CD14-positive monocyte (primary cell): ENCODE measurements around the gene CDC42BPB. TPM values are rescaled to one million over a fixed set of nuclear protein-coding genes. Genes with fewer than 3 reads are reported as not detected.

Experiments
- DNase-seq, 3 donors: peaks; one replicate each; pipeline ENCODE4 v3.0.0-alpha.2; 2011 to 2022
- H2AFZ ChIP-seq: 2 replicates; pipeline ENCODE4 v1.6.0; 2012; ENCODE audit warnings: mild to moderate bottlenecking, low read depth, low read length, inconsistent platforms; ENCODE audit not compliant: insufficient read depth, poor library complexity, severe bottlenecking
- H3K27ac ChIP-seq, 2 donors: 1 replicate in 1 of 2; 2 replicates in 1 of 2; pipeline ENCODE4 v1.5.1; 2012 to 2013; ENCODE audit warnings: low read length in 2 of 2, control low read depth in 1 of 2, inconsistent platforms in 1 of 2, low read depth in 1 of 2, mild to moderate bottlenecking in 1 of 2
- H3K27me3 ChIP-seq, 2 donors: one replicate each; pipeline versions ENCODE4 v1.6.0 to v1.6.1; 2011 to 2013; ENCODE audit warnings: low read length in 2 of 2; ENCODE audit not compliant: control insufficient read depth in 2 of 2, insufficient read depth in 2 of 2
- H3K36me3 ChIP-seq, 2 donors: replicated peaks in 1 of 2; 1 replicate in 1 of 2; 2 replicates in 1 of 2; pipeline versions ENCODE4 v1.5.1 to v1.6.1; 2012 to 2013; ENCODE audit warnings: low read length in 2 of 2, control low read depth in 1 of 2, inconsistent platforms in 1 of 2, mild to moderate bottlenecking in 1 of 2; ENCODE audit not compliant: insufficient read depth in 2 of 2, control insufficient read depth in 1 of 2
- H3K4me1 ChIP-seq, 2 donors: 1 replicate in 1 of 2; 2 replicates in 1 of 2; pipeline versions ENCODE4 v1.5.1 to v1.6.1; 2012 to 2013; ENCODE audit warnings: low read length in 2 of 2, control low read depth in 1 of 2, inconsistent platforms in 1 of 2, mild to moderate bottlenecking in 1 of 2, moderate library complexity in 1 of 2; ENCODE audit not compliant: insufficient read depth in 2 of 2, control insufficient read depth in 1 of 2
- H3K4me2 ChIP-seq: replicated peaks from 2 replicates; pipeline ENCODE3; 2012; ENCODE audit warnings: low read length, moderate library complexity, mild to moderate bottlenecking; ENCODE audit not compliant: poor library complexity, severe bottlenecking; ENCODE audit errors: extremely low read depth
- H3K4me3 ChIP-seq, 3 experiments: fragments of 200-600 bp in 1 of 3; sonication (generic) in 1 of 3; replicated peaks in 1 of 3; 1 replicate in 2 of 3; 2 replicates in 1 of 3; pipeline ENCODE4 v1.5.1; 2011 to 2013; ENCODE audit warnings: low read length in 3 of 3, mild to moderate bottlenecking in 3 of 3, control low read depth in 2 of 3, low read depth in 2 of 3, inconsistent platforms in 1 of 3, moderate library complexity in 1 of 3
- H3K79me2 ChIP-seq: 2 replicates; pipeline ENCODE4 v1.6.0; 2012; ENCODE audit warnings: mild to moderate bottlenecking, control low read depth, inconsistent platforms, low read length, moderate library complexity; ENCODE audit not compliant: insufficient read depth
- H3K9ac ChIP-seq: 2 replicates; pipeline ENCODE4 v1.6.0; 2017; ENCODE audit warnings: low read length, mild to moderate bottlenecking; ENCODE audit not compliant: insufficient read depth, poor library complexity, severe bottlenecking
- H3K9me3 ChIP-seq, 2 donors: replicated peaks in 1 of 2; 1 replicate in 1 of 2; 2 replicates in 1 of 2; pipeline versions ENCODE4 v1.5.1 to v1.6.1; 2012 to 2013; ENCODE audit warnings: low read length in 2 of 2, control low read depth in 1 of 2; ENCODE audit not compliant: control insufficient read depth in 1 of 2, insufficient read depth in 1 of 2
- H4K20me1 ChIP-seq: 2 replicates; pipeline ENCODE4 v1.6.0; 2012; ENCODE audit warnings: mild to moderate bottlenecking, low read length, control low read depth, moderate library complexity; ENCODE audit not compliant: insufficient read depth
- H3K27ac Mint-ChIP-seq, 7 donors: one replicate each; pipeline ENCODE4 v1.8.0; 2020; ENCODE audit warnings: mild to moderate bottlenecking in 7 of 7, mixed read lengths in 7 of 7, moderate library complexity in 6 of 7, inconsistent platforms in 2 of 7
- H3K27me3 Mint-ChIP-seq, 3 donors: one replicate each; pipeline ENCODE4 v1.8.0; 2021 to 2022; ENCODE audit warnings: low read depth in 3 of 3, mild to moderate bottlenecking in 3 of 3, mixed read lengths in 3 of 3, moderate library complexity in 3 of 3, inconsistent platforms in 1 of 3
- H3K36me3 Mint-ChIP-seq, 2 donors: one replicate each; pipeline ENCODE4 v1.8.0; 2020; ENCODE audit warnings: mixed read lengths in 2 of 2, inconsistent platforms in 1 of 2, mild to moderate bottlenecking in 1 of 2
- H3K4me1 Mint-ChIP-seq: one replicate; pipeline ENCODE4 v1.8.0; 2020; ENCODE audit warnings: mild to moderate bottlenecking, mixed read lengths
- H3K4me3 Mint-ChIP-seq, 2 donors: one replicate each; pipeline ENCODE4 v1.8.0; 2020; ENCODE audit warnings: mild to moderate bottlenecking in 2 of 2, mixed read lengths in 2 of 2, moderate library complexity in 1 of 2
- H3K9me3 Mint-ChIP-seq, 7 donors: one replicate each; pipeline ENCODE4 v1.8.0; 2020 to 2022; ENCODE audit warnings: mixed read lengths in 7 of 7, mild to moderate bottlenecking in 6 of 7, moderate library complexity in 6 of 7, inconsistent platforms in 2 of 7
- WGBS: methylation state at CpG from one replicate; pipeline ENCODE4 v1.1.5; 2013; ENCODE audit warnings: missing lambda C conversion rate; ENCODE audit not compliant: insufficient coverage; 5-methylcytosine and 5-hydroxymethylcytosine counted together
- intact Hi-C, 2 donors: fragments of 100-400 bp; cut with micrococcal nuclease; formaldehyde crosslinking; loops; one replicate each; pipeline versions ENCODE4 v1.15.0 to v1.15.1; 2023
- polyA plus RNA-seq, 3 donors: library from polyadenylated mRNA; depleted of rRNA in 1 of 3; unstranded in 2 of 3; stranded (reverse) in 1 of 3; fragments of 300-500 nt in 2 of 3; fragments of >200 nt in 1 of 3; fragmentation: Illumina TruSeq in 2 of 3; gene quantifications; 1 replicate in 2 of 3; 2 replicates in 1 of 3; pipeline ENCODE4 v1.2.3, GENCODE V29; 2012 to 2021
- TF ChIP-seq, protein P1 (sequence below): fragments of 200-600 bp; IDR thresholded peaks from one replicate; pipeline ENCODE4 v1.8.0; 2022; ENCODE audit warnings: antibody characterized with exemption, mild to moderate bottlenecking

CDC42BPB gene
- polyA plus RNA-seq, 3 donors, result 0.25 to 19.0 (median 0.60) TPM

DNA sequence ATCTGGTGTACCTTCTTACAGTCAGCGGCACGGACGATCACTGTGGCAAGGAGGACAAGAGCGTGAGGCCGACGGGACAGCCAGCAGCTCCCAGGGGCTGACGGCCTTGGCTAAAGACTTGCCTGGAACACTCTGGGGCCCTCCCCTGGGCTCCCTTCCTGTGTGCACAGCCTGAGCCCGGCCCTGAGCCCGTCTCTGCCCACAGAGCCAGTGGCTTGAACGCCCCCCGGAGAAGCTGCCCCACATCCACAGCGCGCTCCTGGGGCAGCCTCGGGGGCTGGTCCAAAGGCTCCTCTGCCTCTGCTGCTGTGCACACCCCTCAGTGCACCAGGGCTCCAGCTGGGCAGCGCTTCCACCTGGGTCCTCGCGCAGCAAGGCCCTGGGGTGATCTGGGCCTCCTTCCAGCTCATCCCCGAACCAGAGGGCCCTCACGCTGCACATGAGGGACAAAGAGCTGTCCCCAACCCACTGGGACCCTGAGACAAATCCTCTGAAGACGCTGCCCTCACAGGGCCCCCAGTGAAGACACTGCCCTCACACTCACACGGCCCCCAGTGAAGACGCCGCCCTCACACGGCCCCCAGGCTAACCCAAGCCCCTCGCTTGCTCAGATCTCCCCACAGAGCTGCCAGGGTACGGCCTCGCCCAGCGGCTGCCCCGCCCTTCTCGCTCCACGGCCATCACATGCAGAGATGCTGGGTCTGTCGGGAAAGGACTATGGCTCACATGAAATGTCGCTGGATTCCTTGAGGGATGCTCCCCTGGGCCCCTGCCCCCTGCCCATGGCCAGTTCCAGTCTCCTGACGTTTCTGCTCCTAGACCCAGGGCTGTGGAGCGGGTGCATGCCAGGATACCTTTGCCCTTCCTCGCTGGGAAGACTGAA lies 112.7 kb downstream of the CDC42BPB start:
- H4K20me1 ChIP-seq, result no peaks in the 10 kb centered on the region
- Mint-ChIP-seq H3K27ac (no peak overlapping the region), H3K36me3 (peaks cover 54 to 55% of the 10 kb centered on the region in 2 donors), H3K4me3 (no peak overlapping the region), H3K9me3 (peaks cover 0 to 2% (median 0%) of the 10 kb centered on the region in 7 donors), H3K4me1 (peaks cover 11% of the 10 kb centered on the region), H3K27me3 (peaks cover 0 to 4% (median 1%) of the 10 kb centered on the region in 3 donors)
- H3K4me2 ChIP-seq, result no peak overlapping the region
- H2AFZ ChIP-seq, result no peak overlapping the region
- TF ChIP-seq, protein P1, sequence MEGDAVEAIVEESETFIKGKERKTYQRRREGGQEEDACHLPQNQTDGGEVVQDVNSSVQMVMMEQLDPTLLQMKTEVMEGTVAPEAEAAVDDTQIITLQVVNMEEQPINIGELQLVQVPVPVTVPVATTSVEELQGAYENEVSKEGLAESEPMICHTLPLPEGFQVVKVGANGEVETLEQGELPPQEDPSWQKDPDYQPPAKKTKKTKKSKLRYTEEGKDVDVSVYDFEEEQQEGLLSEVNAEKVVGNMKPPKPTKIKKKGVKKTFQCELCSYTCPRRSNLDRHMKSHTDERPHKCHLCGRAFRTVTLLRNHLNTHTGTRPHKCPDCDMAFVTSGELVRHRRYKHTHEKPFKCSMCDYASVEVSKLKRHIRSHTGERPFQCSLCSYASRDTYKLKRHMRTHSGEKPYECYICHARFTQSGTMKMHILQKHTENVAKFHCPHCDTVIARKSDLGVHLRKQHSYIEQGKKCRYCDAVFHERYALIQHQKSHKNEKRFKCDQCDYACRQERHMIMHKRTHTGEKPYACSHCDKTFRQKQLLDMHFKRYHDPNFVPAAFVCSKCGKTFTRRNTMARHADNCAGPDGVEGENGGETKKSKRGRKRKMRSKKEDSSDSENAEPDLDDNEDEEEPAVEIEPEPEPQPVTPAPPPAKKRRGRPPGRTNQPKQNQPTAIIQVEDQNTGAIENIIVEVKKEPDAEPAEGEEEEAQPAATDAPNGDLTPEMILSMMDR, result no peak
- WGBS, result 94% methylated on average over 36 of the region's 36 CpGs
- H3K9ac ChIP-seq, result no peak overlapping the region
- H3K4me3 ChIP-seq, result no peak overlapping the region
- H3K9me3 ChIP-seq, result no peaks in the 10 kb centered on the region
- H3K36me3 ChIP-seq, result peaks cover 6 to 51% of the 10 kb centered on the region in 2 donors
- peaks cover 10 to 11% of the 10 kb centered on the region in 2 donors for H3K4me1 ChIP-seq
- DNase-seq, result no peak
- no peak overlapping the region for H3K27ac ChIP-seq
- no peaks in the 10 kb centered on the region for H3K79me2 ChIP-seq
- intact Hi-C loops, result no loop called here
- no peaks in the 10 kb centered on the region for H3K27me3 ChIP-seq

- H2AFZ ChIP-seq, result no peak overlapping the region
- DNase-seq, result no peak
- no peak overlapping the region for H3K27ac ChIP-seq
- no peak overlapping the region for H3K4me2 ChIP-seq
- H4K20me1 ChIP-seq, result no peaks in the 10 kb centered on the region
- intact Hi-C loops, result no loop called here
- Mint-ChIP-seq H3K9me3 (peaks cover 0 to 2% (median 0%) of the 10 kb centered on the region in 7 donors), H3K27ac (no peak overlapping the region), H3K4me3 (no peak overlapping the region), H3K4me1 (peaks cover 4% of the 10 kb centered on the region), H3K27me3 (peaks cover 0 to 4% (median 1%) of the 10 kb centered on the region in 3 donors), H3K36me3 (peaks cover 56 to 58% of the 10 kb centered on the region in 2 donors)
- no peaks in the 10 kb centered on the region for H3K27me3 ChIP-seq
- no peak overlapping the region for H3K9ac ChIP-seq
- no peaks in the 10 kb centered on the region for H3K9me3 ChIP-seq
- peaks cover 4% of the 10 kb centered on the region in 2 donors for H3K4me1 ChIP-seq
- H3K36me3 ChIP-seq, result peaks cover 6 to 46% of the 10 kb centered on the region in 2 donors
- 87% methylated on average over 15 of the region's 15 CpGs for WGBS
- H3K79me2 ChIP-seq, result no peaks in the 10 kb centered on the region
- TF ChIP-seq, protein P1, result no peak
- H3K4me3 ChIP-seq, result no peak overlapping the region
Observed at GRCh38 chr14:102943979-102944378, 113.4 kb downstream of the CDC42BPB start.
